DMS114 treated with DMSO at 0.1 percent for 48 hours (cell line): ENCODE results near the gene MAML2.

Experiments
- DNase-seq: peaks from one replicate; lab custom pipeline; 2025; ENCODE audit not compliant: unreplicated experiment; lab: John Stamatoyannopoulos, UW

MAML2 gene

GRCh38 chr11:95993438-95994298, 349.3 kb downstream of the MAML2 start:
- DNase-seq, result no peak

DNA sequence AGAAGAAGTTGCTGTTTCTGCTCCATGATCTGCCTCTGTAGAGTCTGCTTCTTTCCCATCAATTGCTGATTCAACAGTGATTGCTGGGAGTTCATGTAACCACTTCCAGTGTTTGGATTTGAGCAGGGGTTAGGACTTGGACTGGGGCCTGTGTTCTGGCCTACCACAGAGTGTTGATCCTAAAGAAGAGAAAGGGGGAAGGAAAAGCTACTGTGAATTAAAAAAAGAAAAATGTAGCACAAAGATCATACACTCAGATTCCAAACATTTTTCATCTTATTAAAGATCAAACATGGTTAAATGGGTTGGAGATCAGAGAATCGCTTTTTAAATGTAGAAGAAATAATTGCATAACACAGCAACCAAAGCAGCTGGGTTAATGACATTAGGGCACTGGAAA, 351.4 kb downstream of the MAML2 start:
- no peak for DNase-seq

- DNase-seq, result no peak
Observed at GRCh38 chr11:95991101-95991500, 351.9 kb downstream of the MAML2 start.

DNA sequence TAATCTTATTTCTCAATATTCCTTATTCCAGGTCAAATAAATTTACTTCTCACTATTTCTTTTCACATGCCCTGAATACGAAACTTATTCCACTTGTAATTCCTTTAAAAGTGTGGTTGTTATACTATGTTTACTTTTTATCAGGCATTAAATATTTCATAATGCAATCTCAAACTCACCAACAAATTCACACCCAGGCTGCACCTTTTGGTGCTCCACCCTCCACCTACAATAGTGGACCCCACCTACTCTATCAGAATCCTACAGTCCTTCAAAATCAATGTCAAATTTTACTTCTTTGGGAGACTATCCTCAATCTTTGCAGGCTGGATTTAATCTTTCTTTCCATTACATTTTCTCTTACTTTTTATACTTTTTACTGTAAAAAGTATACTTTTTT, 353.2 kb downstream of the MAML2 start:
- no peak for DNase-seq

DNA sequence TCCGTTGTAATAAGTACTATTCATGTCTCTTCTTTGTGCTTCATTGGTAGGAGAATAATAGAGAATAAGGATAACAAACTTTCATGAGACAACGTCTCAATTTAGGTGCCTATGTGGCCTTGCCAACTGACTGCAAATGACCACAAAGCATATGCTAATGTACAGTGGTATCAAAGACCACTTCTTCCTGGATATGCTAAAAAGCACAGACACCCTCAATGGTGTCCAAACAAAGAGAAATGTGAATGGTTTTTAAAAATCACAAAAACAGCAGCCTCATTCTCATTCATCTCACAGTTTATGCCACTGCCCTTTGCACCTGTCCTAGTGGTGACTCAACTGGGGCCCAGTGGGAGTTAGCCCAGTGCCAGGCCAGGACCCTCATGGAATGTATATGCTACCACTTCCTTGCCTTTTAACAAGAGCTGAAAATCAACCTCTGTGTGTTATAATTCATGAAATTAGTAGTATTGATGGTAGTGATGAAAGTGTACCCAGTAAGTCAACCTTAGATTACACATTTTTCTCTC, 353.9 kb downstream of the MAML2 start:
- no peak for DNase-seq

DNA sequence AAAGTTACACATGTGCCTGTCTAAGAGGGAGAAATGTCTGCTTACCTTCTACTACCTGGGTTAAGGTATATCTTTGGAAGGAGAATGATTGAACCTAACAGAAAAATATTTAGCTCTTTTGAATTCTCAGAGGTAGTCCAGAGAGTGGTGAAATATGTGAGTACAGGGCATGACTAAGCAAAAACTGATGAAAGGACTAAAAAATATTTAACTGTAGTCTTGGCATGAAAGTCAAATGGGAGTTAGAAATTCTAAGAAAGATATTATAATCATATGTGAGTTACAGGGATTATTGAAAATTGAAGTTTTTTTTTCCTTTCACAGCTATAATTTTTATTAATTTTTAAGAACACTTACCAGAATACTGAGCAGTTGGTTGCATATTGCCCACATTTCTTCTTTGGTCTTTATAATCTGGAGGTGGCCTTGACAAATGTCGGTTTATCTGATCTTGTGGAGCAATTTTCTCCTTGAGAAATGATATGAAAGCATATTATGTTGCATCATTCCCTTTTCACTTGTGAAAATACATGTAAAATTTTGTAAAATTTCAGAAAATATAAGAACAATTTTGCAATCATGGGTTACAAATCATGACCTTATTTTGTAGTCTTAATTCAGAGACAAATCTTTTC, 357.7 kb downstream of the MAML2 start:
- no peak for DNase-seq

DNA sequence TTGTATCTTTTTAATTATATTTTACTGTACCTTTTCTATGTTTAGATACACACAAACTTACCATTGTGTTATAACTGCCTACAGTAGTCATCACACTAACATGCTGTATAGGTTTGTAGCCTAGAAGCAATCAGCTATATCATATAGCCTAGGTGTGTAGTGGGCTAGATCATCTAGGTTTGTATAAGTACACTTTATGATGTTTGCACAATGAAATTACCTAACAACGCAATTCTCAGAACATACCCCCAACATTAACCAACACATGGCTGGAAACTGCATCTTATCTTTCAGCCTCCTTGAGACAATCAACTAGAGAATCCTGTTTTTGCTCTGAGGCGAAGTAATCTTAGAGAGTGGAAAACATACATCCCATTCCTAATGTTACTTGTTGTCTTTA, 358.9 kb downstream of the MAML2 start:
- no peak for DNase-seq

GRCh38 chr11:95977534-95978174, 365.3 kb downstream of the MAML2 start:
- no peak for DNase-seq

GRCh38 chr11:95976550-95976949, 366.4 kb downstream of the MAML2 start:
- no peak for DNase-seq

- DNase-seq, result no peak
Observed at GRCh38 chr11:95975343-95975742, 367.7 kb downstream of the MAML2 start.

- DNase-seq, result no peak
Observed at GRCh38 chr11:95972060-95972459, 370.9 kb downstream of the MAML2 start.

DNA sequence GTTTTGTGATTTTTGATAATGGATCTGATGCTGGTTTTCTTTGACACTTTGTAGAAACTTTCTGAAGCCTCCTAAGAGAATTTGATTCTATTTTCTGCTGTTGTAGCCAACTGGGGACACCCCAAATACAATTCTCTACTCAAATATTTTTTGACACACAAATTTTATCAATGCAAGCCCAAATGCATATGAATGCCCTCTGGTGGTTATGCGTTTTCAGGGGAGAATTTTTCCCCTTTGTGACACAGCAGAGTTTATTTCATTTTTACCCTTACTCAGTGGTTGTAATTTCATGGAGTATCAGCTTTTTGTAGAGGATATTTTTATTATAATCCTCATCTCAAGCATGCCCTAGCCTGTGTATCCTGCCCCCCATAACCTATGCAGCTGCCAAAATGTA, 374.4 kb downstream of the MAML2 start:
- DNase-seq, result no peak

- DNase-seq, result no peak
Observed at GRCh38 chr11:95964281-95964680, 378.7 kb downstream of the MAML2 start.

DNA sequence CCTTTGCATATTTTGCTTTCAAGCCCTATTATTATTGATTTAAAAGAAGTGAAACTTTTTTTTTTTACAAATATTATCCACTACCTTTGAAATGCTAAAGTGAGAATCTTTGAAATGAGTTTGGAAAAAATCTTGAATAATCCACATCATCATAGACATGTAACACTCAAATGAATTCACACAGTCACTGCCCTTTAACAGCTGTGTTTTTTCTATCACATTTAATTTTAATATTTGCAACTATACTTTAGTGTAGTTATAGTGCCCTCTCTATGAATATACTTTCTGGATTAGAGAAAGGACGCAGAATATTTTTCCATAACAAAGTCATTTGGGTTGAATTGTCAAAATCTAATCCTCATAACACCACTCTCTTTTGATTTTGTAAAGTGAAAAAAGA, 381.2 kb downstream of the MAML2 start:
- no peak for DNase-seq

- no peak for DNase-seq
Observed at GRCh38 chr11:95950905-95951304, 392.1 kb downstream of the MAML2 start.

- no peak for DNase-seq
Observed at GRCh38 chr11:95948637-95949036, 394.4 kb downstream of the MAML2 start.

GRCh38 chr11:95944623-95945022, 398.4 kb downstream of the MAML2 start:
- DNase-seq, result no peak

DNA sequence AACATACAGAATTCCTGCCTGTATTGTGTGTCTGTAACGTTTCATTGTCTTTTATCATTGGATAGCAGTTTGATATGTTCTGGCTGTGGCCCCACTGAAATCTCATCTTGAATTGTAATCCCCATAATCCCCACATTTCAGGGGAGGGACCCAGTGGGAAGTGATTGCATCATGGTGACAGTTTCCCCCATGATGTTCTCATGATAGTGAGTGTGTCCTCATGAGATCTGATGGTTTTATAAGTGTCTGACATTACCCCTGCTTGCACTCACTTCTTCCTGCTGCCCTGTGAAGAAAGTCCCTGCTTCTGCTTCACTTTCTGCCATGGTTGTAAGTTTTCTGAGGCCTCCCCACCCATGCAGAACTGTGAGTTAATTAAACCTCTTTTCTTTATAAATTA, 399.4 kb downstream of the MAML2 start:
- DNase-seq, result no peak

- no peak for DNase-seq
Observed at GRCh38 chr11:95939091-95939490, 403.9 kb downstream of the MAML2 start.

- no peak for DNase-seq
Observed at GRCh38 chr11:95937358-95937757, 405.6 kb downstream of the MAML2 start.

- DNase-seq, result no peak
Observed at GRCh38 chr11:95933594-95933993, 409.4 kb downstream of the MAML2 start.

GRCh38 chr11:95931916-95932315, 411.1 kb downstream of the MAML2 start:
- DNase-seq, result no peak
